Kidney epithelial cell (primary cell): ENCODE measurements around the gene IFNAR2. TPM values are rescaled to one million over a fixed set of nuclear protein-coding genes. Genes with fewer than 3 reads are reported as not detected.

Source experiments
- DNase-seq: peaks from one replicate; pipeline ENCODE4 v3.0.0-alpha.2; 2010; ENCODE audit warnings: low read depth
- H3K27me3 ChIP-seq: 2 replicates; pipeline ENCODE4 v1.6.0; 2011; ENCODE audit warnings: low read length; ENCODE audit not compliant: control insufficient read depth, insufficient read depth
- H3K36me3 ChIP-seq: 2 replicates; pipeline ENCODE4 v1.5.1; 2011; ENCODE audit warnings: low read length; ENCODE audit not compliant: control insufficient read depth, insufficient read depth
- H3K4me3 ChIP-seq: 2 replicates; pipeline ENCODE4 v1.5.1; 2011; ENCODE audit warnings: low read depth, mild to moderate bottlenecking, control low read depth, low read length
- total RNA-seq: library from RNA; depleted of rRNA; stranded (reverse); fragments of >200 nt; gene quantifications from 2 replicates; pipeline ENCODE4 v1.2.3, GENCODE V29; 2015
- TF ChIP-seq, protein P1 (sequence below): IDR thresholded peaks from 2 replicates; pipeline ENCODE4 v1.5.1; 2011; ENCODE audit warnings: mild to moderate bottlenecking, moderate library complexity, low read length, control low read depth, inconsistent platforms; ENCODE audit not compliant: insufficient read depth, poor library complexity, severe bottlenecking

The IFNAR2 gene
- total RNA-seq, 1 donor from 2014 or later = 16.4 TPM

DNA sequence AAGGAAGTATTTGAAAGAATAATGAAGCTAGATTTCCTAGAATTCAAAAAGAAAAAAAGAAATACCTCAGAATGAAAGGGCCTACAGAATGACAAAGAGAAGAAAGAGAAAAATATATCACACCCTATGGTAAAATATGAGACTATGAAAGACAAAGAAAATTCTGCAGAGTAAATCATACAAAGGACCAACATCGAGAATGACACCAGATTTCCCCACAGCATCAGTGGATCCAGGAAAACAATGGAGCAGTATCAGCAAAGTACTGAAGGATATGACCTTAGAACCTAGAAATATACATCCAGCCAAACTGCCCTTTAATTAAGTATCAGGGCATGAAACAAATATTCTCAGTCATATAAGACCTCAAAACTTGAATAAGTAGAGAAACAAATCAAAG, 21.2 kb upstream of the IFNAR2 start:
- Histone ChIP-seq H3K4me3 (no peak overlapping the region), H3K36me3 (no peaks in the 10 kb centered on the region), H3K27me3 (no peaks in the 10 kb centered on the region)
- DNase-seq = no peak
- TF ChIP-seq, protein P1, sequence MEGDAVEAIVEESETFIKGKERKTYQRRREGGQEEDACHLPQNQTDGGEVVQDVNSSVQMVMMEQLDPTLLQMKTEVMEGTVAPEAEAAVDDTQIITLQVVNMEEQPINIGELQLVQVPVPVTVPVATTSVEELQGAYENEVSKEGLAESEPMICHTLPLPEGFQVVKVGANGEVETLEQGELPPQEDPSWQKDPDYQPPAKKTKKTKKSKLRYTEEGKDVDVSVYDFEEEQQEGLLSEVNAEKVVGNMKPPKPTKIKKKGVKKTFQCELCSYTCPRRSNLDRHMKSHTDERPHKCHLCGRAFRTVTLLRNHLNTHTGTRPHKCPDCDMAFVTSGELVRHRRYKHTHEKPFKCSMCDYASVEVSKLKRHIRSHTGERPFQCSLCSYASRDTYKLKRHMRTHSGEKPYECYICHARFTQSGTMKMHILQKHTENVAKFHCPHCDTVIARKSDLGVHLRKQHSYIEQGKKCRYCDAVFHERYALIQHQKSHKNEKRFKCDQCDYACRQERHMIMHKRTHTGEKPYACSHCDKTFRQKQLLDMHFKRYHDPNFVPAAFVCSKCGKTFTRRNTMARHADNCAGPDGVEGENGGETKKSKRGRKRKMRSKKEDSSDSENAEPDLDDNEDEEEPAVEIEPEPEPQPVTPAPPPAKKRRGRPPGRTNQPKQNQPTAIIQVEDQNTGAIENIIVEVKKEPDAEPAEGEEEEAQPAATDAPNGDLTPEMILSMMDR = no peak

DNA sequence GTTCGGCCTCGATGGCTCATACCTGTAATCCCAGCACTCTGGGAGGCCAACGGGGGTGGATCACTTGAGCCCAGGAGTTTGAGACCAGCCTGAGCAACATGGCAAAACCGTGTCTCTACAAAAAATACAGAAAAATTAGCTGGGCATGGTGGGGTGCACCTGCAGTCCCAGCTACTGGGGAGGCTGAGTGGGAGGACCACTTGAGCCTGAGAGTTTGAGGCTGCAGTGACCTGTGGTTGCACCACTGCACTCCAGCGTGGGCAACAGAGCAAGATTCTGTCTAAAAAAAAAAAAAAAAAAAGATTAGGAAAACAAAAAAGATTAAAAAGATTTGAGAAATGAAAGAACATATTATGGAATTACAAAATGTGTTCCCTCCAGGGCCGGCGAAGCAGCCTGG, 18.4 kb upstream of the IFNAR2 start:
- Histone ChIP-seq H3K27me3 (no peaks in the 10 kb centered on the region), H3K36me3 (no peaks in the 10 kb centered on the region), H3K4me3 (no peak overlapping the region)
- TF ChIP-seq, protein P1 = no peak
- DNase-seq = no peak

- TF ChIP-seq, protein P1 = no peak
- no peak for DNase-seq
- Histone ChIP-seq H3K27me3 (no peaks in the 10 kb centered on the region), H3K36me3 (no peaks in the 10 kb centered on the region), H3K4me3 (no peak overlapping the region)
Measured at GRCh38 chr21:33211732-33212131, 18.0 kb upstream of the IFNAR2 start.

DNA sequence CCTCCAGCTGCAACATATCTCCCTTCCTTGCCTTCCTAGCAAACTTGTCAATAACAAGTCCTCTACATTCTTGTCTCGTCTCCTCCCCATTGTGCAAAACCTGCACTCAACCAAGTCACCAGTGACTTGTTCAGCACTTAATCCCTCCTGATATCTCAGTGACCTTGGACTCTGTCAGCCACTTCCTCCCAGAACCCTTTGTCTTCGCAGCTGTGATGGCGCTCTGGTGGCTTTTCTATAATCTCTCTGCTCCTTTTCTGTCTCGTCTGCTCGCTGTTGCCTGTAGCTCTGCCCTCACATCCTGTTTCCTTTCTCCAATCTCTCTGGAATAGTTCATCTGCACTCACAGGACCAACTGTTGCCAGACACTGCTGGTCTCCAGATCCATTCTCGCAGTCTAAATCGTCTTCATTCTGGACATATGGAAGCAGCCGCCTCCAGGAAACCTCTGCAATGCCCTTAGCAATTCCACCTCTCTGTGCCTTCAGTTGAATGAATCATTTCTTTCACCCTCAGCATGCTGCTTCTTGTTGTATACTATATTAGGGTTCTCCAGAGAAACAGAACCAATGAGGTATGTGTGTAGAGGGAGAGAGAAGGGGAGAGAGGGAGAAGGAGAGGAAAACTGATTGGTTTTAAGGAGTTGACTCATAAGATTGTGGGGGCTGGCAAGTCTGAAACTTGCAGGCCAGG, 17.4 kb upstream of the IFNAR2 start:
- DNase-seq = no peak
- Histone ChIP-seq H3K4me3 (no peak overlapping the region), H3K27me3 (no peaks in the 10 kb centered on the region), H3K36me3 (no peaks in the 10 kb centered on the region)
- TF ChIP-seq, protein P1 = no peak

GRCh38 chr21:33214056-33214455, 15.7 kb upstream of the IFNAR2 start:
- DNase-seq = no peak
- Histone ChIP-seq H3K27me3 (no peaks in the 10 kb centered on the region), H3K4me3 (no peak overlapping the region), H3K36me3 (no peaks in the 10 kb centered on the region)
- TF ChIP-seq, protein P1 = no peak

GRCh38 chr21:33217138-33217520, 12.6 kb upstream of the IFNAR2 start:
- DNase-seq = no peak
- no peak overlapping the region for H3K4me3 ChIP-seq
- TF ChIP-seq, protein P1 = no peak
- no peaks in the 10 kb centered on the region for H3K36me3 ChIP-seq
- H3K27me3 ChIP-seq = no peaks in the 10 kb centered on the region
